DMS114 treated with DMSO at 0.1 percent for 48 hours (cell line): ENCODE results near the gene GOLGA8J.
"Not testable (repeated sequence)": the region's sequence is repeated elsewhere in the genome, so short reads cannot be mapped to it uniquely, and the experiment has no call there.

Experiments
- DNase-seq: peaks from one replicate; lab custom pipeline; 2025; ENCODE audit not compliant: unreplicated experiment; lab: John Stamatoyannopoulos, UW

The GOLGA8J gene

GRCh38 chr15:30073915-30074314 is 8.8 kb upstream of the GOLGA8J start:
- no peak for DNase-seq

- DNase-seq = not testable (repeated sequence)
Observed at GRCh38 chr15:30080816-30081215, 1.9 kb upstream of the GOLGA8J start.

- DNase-seq = not testable (repeated sequence)
Observed at GRCh38 chr15:30097827-30098226, 15.1 kb downstream of the GOLGA8J start.

GRCh38 chr15:30102890-30103289 is 20.1 kb downstream of the GOLGA8J start:
- DNase-seq = not testable (repeated sequence)

GRCh38 chr15:30103941-30104507 is 21.3 kb downstream of the GOLGA8J start:
- DNase-seq = not testable (repeated sequence)

GRCh38 chr15:30110591-30110990 is 27.8 kb downstream of the GOLGA8J start:
- not testable (repeated sequence) for DNase-seq

GRCh38 chr15:30130066-30130465 is 47.3 kb downstream of the GOLGA8J start:
- not testable (repeated sequence) for DNase-seq

GRCh38 chr15:30134751-30135150 is 52.0 kb downstream of the GOLGA8J start, which contains the start of gene GOLGA8T:
Gene GOLGA8T (plus strand): TSS chr15:30135051. CDS start chr15:30135149, 98 bp downstream.
- DNase-seq = not testable (repeated sequence)
